Measurements from ENCODE around the gene BLCAP.
"Not testable (repeated sequence)": the region's sequence is repeated elsewhere in the genome, so short reads cannot be mapped to it uniquely, and the experiment has no call there.

BLCAP gene

DNA sequence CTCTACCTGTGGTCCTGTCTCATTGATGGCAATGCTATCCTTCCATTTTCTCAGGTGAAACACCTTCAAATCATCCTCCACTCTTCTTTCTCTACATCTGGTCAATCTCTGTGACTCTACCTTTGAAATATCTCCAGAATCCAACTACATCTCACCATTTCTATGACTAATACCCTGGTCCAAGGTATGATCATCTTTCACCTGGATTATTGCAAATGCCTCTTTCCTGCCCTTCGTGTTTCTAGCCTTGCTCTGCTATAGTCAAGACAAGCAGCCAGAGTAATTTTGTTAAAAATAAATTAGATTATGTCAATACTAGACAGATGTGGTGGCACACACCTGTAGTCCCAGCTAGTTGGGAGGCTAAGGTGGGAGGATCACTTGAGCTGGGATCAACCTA lies 17.8 kb upstream of the BLCAP start:
- peaks cover 3% of the 10 kb centered on the region for H3K9me3 Mint-ChIP-seq
- ATAC-seq (ENCODE audit: low read depth) (no peak), DNase-seq (ENCODE audit: low spot score in 2 of 2) (no peak)
- peaks cover 3% of the 10 kb centered on the region for H3K4me1 Mint-ChIP-seq
- H3K4me3 Mint-ChIP-seq = no peak overlapping the region
- peaks cover 10% of the 10 kb centered on the region for H3K27me3 Mint-ChIP-seq
- H3K36me3 Mint-ChIP-seq = peaks cover 2% of the 10 kb centered on the region
- no peak overlapping the region for H3K27ac Mint-ChIP-seq

DNA sequence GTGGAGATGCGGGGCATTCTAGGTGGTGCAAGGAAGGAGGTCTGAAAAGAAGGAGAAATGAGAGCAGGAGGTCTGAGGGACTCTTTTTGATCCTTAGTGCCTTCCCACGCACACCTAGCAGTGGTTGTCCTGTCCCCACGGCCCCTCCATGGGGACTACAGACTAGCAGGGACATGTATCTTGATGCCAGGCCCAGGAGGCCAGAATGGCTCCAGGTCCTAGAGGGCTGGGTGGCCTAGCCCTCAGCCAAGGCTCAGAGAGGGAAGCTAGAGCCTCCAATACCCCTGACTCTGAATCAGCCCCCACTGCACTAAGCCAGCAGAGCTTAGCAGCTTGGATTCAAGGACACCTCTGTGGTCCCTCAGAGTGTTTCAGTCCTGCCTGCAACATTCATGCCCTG lies 16.7 kb upstream of the BLCAP start:
- Mint-ChIP-seq H3K9me3 (no peaks in the 10 kb centered on the region), H3K4me3 (no peak overlapping the region), H3K4me1 (peaks cover 3% of the 10 kb centered on the region), H3K27ac (no peak overlapping the region), H3K27me3 (peaks cover 10% of the 10 kb centered on the region), H3K36me3 (no peaks in the 10 kb centered on the region)
- DNase-seq (ENCODE audit: low spot score in 2 of 2) (no peak), ATAC-seq (ENCODE audit: low read depth) (no peak)

DNA sequence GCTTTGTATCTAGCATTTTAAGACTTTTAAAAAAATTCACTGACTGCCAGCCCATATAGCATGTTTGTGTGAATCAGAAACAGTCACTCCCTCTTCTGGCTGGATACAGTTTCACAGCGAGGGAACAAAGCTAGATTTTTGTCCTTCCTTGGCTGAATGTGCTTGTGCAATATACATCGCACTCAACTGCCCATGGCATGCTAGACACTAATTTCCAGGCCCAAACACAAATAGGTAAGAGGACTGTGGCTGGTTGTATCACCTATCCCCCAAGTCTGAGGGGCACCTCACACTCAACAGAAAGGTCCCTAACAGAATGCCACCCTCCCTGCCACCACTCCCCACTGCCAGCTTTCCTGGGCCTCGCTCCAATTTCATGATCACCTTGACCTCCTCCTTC lies 16.2 kb upstream of the BLCAP start:
- Mint-ChIP-seq H3K4me3 (no peak overlapping the region), H3K9me3 (no peaks in the 10 kb centered on the region), H3K4me1 (peaks cover 3% of the 10 kb centered on the region), H3K27me3 (peaks cover 10% of the 10 kb centered on the region), H3K36me3 (no peaks in the 10 kb centered on the region), H3K27ac (no peak overlapping the region)
- ATAC-seq (ENCODE audit: low read depth) = no peak
- no peak for DNase-seq (ENCODE audit: low spot score in 2 of 2)

DNA sequence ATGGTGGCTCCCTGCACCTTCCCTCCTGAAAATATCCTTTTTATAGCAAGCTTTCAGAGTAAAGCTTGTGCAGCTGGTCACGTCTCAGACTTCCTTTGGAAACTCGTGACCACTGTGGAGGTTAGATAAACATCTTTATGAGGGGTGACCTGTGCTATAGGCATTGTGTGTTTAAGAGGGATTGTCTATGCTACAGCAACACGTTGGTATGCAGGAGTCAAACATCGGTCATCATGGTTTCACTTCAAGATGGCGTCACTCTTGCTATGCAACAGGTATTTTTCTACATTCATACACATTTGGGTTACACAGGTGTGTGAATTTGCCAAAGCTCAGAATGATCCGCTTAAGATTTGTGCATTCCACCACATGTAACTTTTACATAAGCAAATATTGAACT lies 14.6 kb upstream of the BLCAP start:
- Mint-ChIP-seq H3K27me3 (peaks cover 15% of the 10 kb centered on the region), H3K4me3 (no peak overlapping the region), H3K4me1 (no peaks in the 10 kb centered on the region), H3K36me3 (no peaks in the 10 kb centered on the region), H3K27ac (no peak overlapping the region), H3K9me3 (no peaks in the 10 kb centered on the region)
- DNase-seq (ENCODE audit: low spot score in 2 of 2) (no peak), ATAC-seq (ENCODE audit: low read depth) (no peak)

DNA sequence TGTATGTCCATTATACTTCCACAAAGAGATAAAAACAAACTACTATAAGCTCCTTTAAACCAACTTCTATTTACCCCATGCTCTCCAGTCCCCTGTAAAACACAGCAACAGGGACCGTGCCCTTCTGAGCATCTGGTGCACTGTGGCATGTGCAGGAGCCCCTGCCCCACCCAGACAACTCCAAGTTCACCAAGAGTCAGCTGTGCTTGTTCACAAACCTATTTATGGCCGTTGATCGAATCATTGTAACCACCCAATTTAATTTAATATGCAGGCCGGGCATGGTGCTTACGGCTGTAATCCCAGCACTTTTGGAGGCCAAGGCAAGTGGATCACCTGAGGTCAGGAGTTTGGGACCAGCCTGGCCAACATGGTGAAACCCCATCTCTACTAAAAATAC lies 13.7 kb upstream of the BLCAP start:
- Mint-ChIP-seq H3K9me3 (no peaks in the 10 kb centered on the region), H3K36me3 (no peaks in the 10 kb centered on the region), H3K27me3 (peaks cover 15% of the 10 kb centered on the region), H3K4me1 (no peaks in the 10 kb centered on the region), H3K27ac (no peak overlapping the region), H3K4me3 (no peak overlapping the region)
- ATAC-seq (ENCODE audit: low read depth) = no peak
- DNase-seq (ENCODE audit: low spot score in 2 of 2) = no peak

DNA sequence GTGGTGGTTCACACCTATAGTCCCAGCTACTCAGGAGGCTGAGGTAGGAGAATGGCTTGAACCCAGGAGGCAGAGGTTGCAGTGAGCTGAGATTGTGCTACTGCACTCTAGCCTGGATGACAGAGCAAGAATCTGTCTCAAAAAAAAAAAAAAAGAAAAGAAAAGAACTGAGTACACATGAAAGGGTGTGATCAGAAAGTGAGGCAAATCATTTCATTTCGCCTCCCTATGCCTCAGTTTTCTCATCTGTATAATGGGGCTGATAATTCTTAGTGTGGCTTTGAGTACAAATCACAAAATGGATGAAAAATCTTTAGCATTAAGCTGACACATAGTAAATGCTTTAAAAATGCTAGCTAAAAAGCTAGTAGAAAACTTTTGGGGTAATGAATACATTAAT lies 13.2 kb upstream of the BLCAP start:
- ATAC-seq (ENCODE audit: low read depth) = not testable (repeated sequence)

DNA sequence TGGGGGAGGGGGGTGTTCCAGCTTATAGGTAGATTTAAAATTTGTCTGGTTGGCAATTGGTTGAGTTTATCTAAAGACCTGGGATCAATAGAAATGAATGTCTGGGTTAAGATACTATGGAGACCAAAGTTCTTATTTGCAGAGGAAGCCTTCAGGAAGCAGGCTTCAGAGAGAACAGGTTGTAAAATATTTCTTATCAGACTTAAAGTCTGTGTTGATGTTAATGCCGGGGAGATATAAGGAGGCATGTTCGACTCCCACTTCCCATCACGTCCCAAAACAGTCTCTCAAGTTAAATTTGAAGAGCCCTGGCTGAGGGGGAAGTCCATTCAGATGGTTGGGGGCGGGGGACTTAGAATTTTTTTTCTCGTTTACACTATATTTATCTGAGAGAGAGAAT lies 12.3 kb upstream of the BLCAP start:
- Mint-ChIP-seq H3K27me3 (peaks cover 9% of the 10 kb centered on the region), H3K27ac (no peak overlapping the region), H3K36me3 (no peaks in the 10 kb centered on the region), H3K9me3 (no peaks in the 10 kb centered on the region), H3K4me1 (no peaks in the 10 kb centered on the region), H3K4me3 (no peak overlapping the region)
- DNase-seq (ENCODE audit: low spot score in 2 of 2) (no peak), ATAC-seq (ENCODE audit: low read depth) (no peak)

More for the DNA sequence above, 13.2 kb upstream of the BLCAP start:
- not testable (repeated sequence) for DNase-seq (ENCODE audit: low spot score in 2 of 2); H3K9me3 Mint-ChIP-seq; H3K27ac Mint-ChIP-seq; H3K4me1 Mint-ChIP-seq; H3K36me3 Mint-ChIP-seq; H3K4me3 Mint-ChIP-seq
- H3K27me3 Mint-ChIP-seq = peaks cover 12% of the 10 kb centered on the region

DNA sequence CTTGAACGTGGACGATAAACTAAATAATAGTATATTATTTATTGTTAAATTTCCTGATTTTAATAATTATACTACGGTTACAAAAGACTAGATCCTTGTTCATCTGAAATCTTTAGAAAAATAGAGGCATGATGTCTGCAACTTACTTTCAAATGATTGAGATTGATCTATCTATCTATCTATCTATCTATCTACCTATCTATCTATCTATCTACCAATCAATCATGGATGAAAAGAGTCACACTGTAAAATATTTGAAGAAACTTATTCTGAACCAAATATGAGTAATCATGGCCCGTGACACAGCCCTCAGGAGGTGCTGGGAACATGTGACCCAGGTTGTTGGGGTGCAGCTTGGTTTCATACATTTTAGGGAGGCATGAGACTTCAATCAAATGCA lies 11.7 kb upstream of the BLCAP start:
- no peak for DNase-seq (ENCODE audit: low spot score in 2 of 2)
- Mint-ChIP-seq H3K27ac (no peak overlapping the region), H3K9me3 (no peaks in the 10 kb centered on the region), H3K4me1 (peaks cover 4% of the 10 kb centered on the region), H3K27me3 (peaks cover 7% of the 10 kb centered on the region), H3K36me3 (no peaks in the 10 kb centered on the region), H3K4me3 (no peak overlapping the region)
- ATAC-seq (ENCODE audit: low read depth) = no peak

DNA sequence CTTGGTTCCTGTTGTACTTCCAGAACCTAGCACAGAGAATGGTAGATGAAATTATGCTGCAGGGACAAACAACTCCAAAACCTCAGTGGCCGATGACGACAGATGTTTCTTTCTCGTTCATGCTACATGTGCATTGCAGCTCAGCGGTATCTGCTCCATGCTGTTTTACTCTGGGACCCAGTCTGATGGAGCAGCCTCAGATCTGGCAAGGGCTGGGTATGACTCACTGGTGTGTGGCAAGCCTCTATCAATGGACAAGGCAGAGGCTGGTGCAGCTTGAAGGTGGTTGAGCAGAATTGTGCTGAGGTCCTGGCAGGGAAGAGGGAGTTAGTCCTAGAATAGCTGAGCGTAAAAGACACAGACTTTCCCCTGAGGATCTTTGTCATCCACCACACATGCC lies 10.3 kb upstream of the BLCAP start:
- no peak overlapping the region for H3K4me3 Mint-ChIP-seq
- H3K27me3 Mint-ChIP-seq = peaks cover 7% of the 10 kb centered on the region
- DNase-seq (ENCODE audit: low spot score in 2 of 2) = no peak
- no peaks in the 10 kb centered on the region for H3K36me3 Mint-ChIP-seq
- no peak overlapping the region for H3K27ac Mint-ChIP-seq
- H3K4me1 Mint-ChIP-seq = peaks cover 4% of the 10 kb centered on the region
- H3K9me3 Mint-ChIP-seq = no peaks in the 10 kb centered on the region
- no peak for ATAC-seq (ENCODE audit: low read depth)

DNA sequence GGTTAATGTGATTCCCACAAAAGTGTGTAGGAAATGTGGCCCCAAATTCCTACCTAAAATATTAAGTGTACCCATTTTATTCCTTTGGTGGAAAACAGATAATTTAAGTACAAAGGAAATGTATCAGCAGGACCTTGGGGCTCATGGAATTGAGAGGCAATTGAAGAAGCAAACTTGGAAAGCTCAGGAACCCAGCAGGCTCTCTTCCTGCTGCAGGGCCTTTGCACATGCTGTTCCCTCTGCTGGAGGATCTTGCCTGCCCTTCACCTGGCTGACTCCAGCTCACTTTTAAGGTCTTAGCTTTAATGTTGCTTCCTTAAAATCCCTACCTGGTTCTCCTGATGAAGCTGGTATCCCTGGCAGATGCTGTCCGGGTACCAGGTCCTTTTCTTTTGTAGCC lies 9.8 kb upstream of the BLCAP start:
- no peaks in the 10 kb centered on the region for H3K9me3 Mint-ChIP-seq
- ATAC-seq (ENCODE audit: low read depth) = no peak

DNA sequence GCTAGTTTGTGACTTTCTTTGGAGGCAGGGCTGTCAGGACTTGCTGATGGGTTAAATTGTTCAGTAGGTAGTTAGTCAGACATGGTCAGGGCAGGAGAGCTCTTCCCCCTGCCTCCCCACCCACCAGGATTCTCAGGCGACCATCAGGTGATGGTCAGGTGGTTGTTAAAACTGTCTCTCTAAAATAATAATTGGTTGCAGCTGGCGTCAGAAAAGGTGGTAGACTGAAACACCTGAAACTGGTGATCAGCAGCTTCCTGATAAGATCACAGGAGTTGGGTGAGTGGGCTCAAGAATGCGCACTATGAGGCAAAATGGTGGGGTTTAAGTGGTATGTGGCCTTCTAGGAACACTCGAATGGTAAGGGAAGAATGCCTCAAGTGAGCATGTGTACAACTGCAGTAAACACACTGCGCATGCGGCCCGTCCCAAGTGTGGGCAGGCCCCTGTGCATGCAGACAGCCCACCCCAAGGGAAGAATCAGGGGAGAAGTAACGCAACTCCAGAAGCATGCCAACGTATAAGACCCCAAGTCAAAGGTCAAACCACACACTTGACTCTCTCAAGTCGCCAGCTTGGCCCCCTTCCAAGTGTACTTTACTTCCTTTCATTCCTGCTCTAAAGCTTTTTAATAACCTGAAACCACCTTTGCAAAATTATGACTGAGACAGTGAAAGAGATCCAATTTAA lies 7.9 kb upstream of the BLCAP start:
- H3K4me1 Mint-ChIP-seq = peaks cover 4% of the 10 kb centered on the region
- ATAC-seq (ENCODE audit: low read depth) = no peak
- H3K4me3 Mint-ChIP-seq = no peak overlapping the region
- no peak for DNase-seq (ENCODE audit: low spot score in 2 of 2)
- H3K9me3 Mint-ChIP-seq = no peaks in the 10 kb centered on the region
- H3K36me3 Mint-ChIP-seq = no peaks in the 10 kb centered on the region
- H3K27me3 Mint-ChIP-seq = peaks cover 5% of the 10 kb centered on the region
- H3K27ac Mint-ChIP-seq = peak overlapping the region; percentile 22

More for the DNA sequence above, 9.8 kb upstream of the BLCAP start:
- no peak overlapping the region for H3K27ac Mint-ChIP-seq
- no peak overlapping the region for H3K4me3 Mint-ChIP-seq
- no peak for DNase-seq (ENCODE audit: low spot score in 2 of 2)
- H3K27me3 Mint-ChIP-seq = peaks cover 7% of the 10 kb centered on the region
- no peaks in the 10 kb centered on the region for H3K36me3 Mint-ChIP-seq
- H3K4me1 Mint-ChIP-seq = peaks cover 4% of the 10 kb centered on the region

DNA sequence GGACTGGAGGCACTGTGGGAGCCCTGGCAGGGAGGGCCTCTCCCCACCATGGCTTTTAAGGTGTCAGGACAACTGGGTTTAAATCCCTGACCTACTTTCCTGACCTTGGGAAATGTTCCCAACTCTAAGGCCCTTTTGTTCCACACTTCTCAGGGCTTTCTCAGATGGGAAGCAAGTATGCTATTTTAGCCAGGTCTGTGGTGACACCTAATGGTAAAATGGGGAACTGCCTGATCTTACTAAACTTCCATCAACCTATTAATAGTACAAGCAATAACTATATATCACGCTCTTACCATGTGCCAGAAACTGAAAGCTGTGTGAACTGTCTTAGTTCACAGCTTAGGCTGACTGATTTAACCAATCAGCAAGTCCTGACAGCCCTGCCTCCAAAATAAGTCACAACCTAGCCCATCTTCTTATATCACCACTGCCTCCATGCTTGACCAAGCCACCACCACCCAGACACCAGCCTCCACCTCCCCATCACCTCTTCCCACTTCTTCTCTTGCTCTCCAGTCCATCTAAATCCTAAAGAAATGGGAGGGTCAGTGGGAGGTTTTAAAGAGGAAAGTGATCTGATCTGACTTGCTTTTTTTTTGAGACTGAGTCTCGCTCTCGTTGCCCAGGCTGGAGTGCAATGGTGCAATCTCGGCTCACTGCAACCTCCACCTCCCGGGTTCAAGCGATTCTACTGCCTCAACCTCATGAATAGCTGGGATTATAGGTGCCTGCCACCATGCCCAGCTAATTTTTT lies 6.9 kb upstream of the BLCAP start:
- Mint-ChIP-seq H3K4me3 (no peak overlapping the region), H3K36me3 (no peaks in the 10 kb centered on the region), H3K27ac (peak overlapping the region; percentile 22), H3K9me3 (no peaks in the 10 kb centered on the region), H3K27me3 (peaks cover 5% of the 10 kb centered on the region), H3K4me1 (peaks cover 4% of the 10 kb centered on the region)
- peak; percentile 100 for ATAC-seq (ENCODE audit: low read depth)
- peak; percentile 63 to 77 for DNase-seq (ENCODE audit: low spot score in 2 of 2)

DNA sequence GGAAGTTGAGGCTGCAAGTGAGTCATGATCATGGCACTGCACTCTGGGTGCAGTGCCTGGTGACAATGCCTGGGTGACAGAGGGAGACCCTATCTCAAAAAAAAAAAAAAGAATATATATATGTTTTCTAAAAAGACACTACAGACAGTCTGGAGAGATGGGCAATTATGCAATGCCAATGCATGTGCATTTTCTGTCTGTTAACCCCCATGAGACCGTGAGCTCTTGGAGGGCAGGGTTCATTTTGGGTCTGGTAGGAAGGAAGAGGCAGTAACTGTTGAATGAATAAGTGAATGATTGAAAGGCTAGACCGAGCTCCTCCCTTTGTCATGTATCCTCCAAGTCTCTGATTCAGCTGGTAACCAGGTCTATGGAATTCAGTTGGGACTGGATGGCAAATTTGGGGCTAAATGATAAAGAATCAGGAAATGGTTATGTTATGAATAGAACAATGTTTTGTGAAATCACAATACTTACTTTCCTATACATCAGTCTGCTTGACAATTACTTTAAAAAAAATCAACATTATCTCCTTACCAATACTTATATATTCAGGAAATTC lies 5.6 kb upstream of the BLCAP start:
- no peak for DNase-seq (ENCODE audit: low spot score in 2 of 2)
- H3K27ac Mint-ChIP-seq = no peak overlapping the region
- H3K4me1 Mint-ChIP-seq = peaks cover 12% of the 10 kb centered on the region
- no peaks in the 10 kb centered on the region for H3K36me3 Mint-ChIP-seq
- ATAC-seq (ENCODE audit: low read depth) = no peak
- no peaks in the 10 kb centered on the region for H3K9me3 Mint-ChIP-seq
- no peak overlapping the region for H3K4me3 Mint-ChIP-seq
- peaks cover 4% of the 10 kb centered on the region for H3K27me3 Mint-ChIP-seq

DNA sequence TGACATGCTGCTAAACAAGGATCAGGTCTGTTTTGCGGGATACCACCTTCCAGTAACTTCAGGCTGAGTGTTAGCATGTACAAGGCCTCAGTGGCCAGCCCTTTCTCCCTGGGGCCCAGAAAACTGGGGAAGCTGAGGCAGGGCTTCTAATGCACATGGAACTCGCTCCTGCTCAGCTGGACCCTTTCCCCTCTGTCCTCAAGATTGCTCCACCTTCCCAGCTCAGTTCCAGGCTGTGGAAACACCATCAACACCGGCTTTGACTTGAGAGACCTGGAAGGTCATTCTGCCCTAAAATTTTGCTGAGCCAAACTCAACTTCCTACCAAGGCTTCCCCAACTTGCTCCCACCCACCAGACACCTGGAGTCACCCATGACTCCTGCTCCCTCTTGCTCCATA lies 4.2 kb upstream of the BLCAP start:
- no peaks in the 10 kb centered on the region for H3K36me3 Mint-ChIP-seq
- H3K9me3 Mint-ChIP-seq = no peaks in the 10 kb centered on the region
- no peak for DNase-seq (ENCODE audit: low spot score in 2 of 2)
- H3K4me1 Mint-ChIP-seq = peaks cover 12% of the 10 kb centered on the region
- H3K4me3 Mint-ChIP-seq = no peak overlapping the region
- no peaks in the 10 kb centered on the region for H3K27me3 Mint-ChIP-seq
- ATAC-seq (ENCODE audit: low read depth) = no peak
- no peak overlapping the region for H3K27ac Mint-ChIP-seq

Data from memory B cell (primary cell).